ENCODE measurements around the gene PCDHA11. TPM values are rescaled to one million over a fixed set of nuclear protein-coding genes. Genes with fewer than 3 reads are reported as not detected.

The PCDHA11 gene
- total and polyA plus RNA-seq, 10 of the 15 experiments (the other 5 are each of a cell fraction or from before 2014, with no cell fraction given): 0.06 TPM; not detected in 9

DNA sequence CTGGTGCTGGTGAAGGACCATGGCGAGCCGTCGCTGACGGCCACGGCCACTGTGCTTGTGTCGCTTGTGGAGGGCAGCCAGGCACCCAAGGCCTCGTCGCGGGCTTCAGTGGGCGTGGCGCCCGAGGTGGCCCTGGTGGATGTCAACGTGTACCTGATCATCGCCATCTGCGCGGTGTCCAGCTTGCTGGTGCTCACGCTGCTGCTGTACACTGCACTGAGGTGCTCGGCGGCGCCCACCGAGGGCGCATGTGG, 10.8 kb upstream of the PCDHA11 start:
- ChIA-PET RAD21 (ENCODE audit: unreplicated experiment) (no interaction called here), SMC1A (ENCODE audit: uncharacterized antibody, unreplicated experiment) (no interaction called here), CTCF (no interaction called here), POLR2A (no interaction called here)
- Histone ChIP-seq H3K4me3 (no peak overlapping the region), H3K9me3 (replicated peaks; ENCODE audit: control insufficient read depth, insufficient read depth, low read length) (no peaks in the 10 kb centered on the region; the same call in 2 of the 3 replicates), H2AFZ (ENCODE audit: control insufficient read depth, low read depth, low read length) (no peak overlapping the region), H3K4me1 (ENCODE audit: control insufficient read depth, insufficient read depth, low read length) (no peaks in the 10 kb centered on the region), H3K9ac (ENCODE audit: control insufficient read depth, insufficient read depth, low read length) (no peak overlapping the region), H3K27me3 (replicated peaks in 1 of 2; ENCODE audit: control insufficient read depth in 2 of 2, insufficient read depth in 2 of 2, low read length in 1 of 2) (no peaks in the 10 kb centered on the region), H3K4me2 (ENCODE audit: control insufficient read depth, insufficient read depth) (no peak overlapping the region), H3K27ac (ENCODE audit: control insufficient read depth, insufficient read depth) (no peak overlapping the region), H3K36me3 (ENCODE audit: control insufficient read depth in 2 of 2, insufficient read depth in 2 of 2, low read length in 1 of 2) (no peaks in the 10 kb centered on the region), H3K79me2 (ENCODE audit: control insufficient read depth, insufficient read depth, low read length) (no peaks in the 10 kb centered on the region), H4K20me1 (ENCODE audit: control insufficient read depth, insufficient read depth) (no peaks in the 10 kb centered on the region)
- WGBS (ENCODE audit: insufficient coverage, insufficient replicate concordance, low lambda C conversion rate, missing lambda C conversion rate): 82% methylated on average over 18 of the region's 22 CpGs
- in situ Hi-C loops (cut with MboI): no loop called here
- no peak for FAIRE-seq
- TF ChIP-seq NRF1 (conservative IDR thresholded peaks at IDR 0.05; ENCODE audit: low read depth, low read length): no peak
- no peak for TF ChIP-seq MXI1 (IDR thresholded peaks at IDR 0.05; ENCODE audit: low read depth, low read length)
- TF ChIP-seq, protein P1, sequence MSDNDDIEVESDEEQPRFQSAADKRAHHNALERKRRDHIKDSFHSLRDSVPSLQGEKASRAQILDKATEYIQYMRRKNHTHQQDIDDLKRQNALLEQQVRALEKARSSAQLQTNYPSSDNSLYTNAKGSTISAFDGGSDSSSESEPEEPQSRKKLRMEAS (IDR thresholded peaks at IDR 0.05; ENCODE audit: low read depth, low read length): no peak
- TF ChIP-seq PAX8 (IDR thresholded peaks at IDR 0.05): no peak
- no peak for TF ChIP-seq HDGF (IDR thresholded peaks at IDR 0.05)
- no peak for TF ChIP-seq YBX1 (IDR thresholded peaks at IDR 0.05)
- no peak for TF ChIP-seq RELA (IDR thresholded peaks at IDR 0.05; ENCODE audit: borderline replicate concordance, partially characterized antibody)
- no peak for TF ChIP-seq RCOR1 (conservative IDR thresholded peaks at IDR 0.05; ENCODE audit: low read depth, low read length)
- no peak for TF ChIP-seq SREBF1 (IDR thresholded peaks at IDR 0.05; ENCODE audit: low read length)
- TF ChIP-seq HDAC2 (IDR thresholded peaks at IDR 0.05): no peak
- no peak for TF ChIP-seq SMARCA5 (IDR thresholded peaks at IDR 0.05)
- TF ChIP-seq BACH1 (IDR thresholded peaks at IDR 0.05; ENCODE audit: borderline replicate concordance): no peak
- no peak for TF ChIP-seq CBFB (IDR thresholded peaks at IDR 0.05; ENCODE audit: low read depth)
- no peak for TF ChIP-seq CBX5 (IDR thresholded peaks at IDR 0.05; ENCODE audit: low read depth)
- TF ChIP-seq, protein P2, sequence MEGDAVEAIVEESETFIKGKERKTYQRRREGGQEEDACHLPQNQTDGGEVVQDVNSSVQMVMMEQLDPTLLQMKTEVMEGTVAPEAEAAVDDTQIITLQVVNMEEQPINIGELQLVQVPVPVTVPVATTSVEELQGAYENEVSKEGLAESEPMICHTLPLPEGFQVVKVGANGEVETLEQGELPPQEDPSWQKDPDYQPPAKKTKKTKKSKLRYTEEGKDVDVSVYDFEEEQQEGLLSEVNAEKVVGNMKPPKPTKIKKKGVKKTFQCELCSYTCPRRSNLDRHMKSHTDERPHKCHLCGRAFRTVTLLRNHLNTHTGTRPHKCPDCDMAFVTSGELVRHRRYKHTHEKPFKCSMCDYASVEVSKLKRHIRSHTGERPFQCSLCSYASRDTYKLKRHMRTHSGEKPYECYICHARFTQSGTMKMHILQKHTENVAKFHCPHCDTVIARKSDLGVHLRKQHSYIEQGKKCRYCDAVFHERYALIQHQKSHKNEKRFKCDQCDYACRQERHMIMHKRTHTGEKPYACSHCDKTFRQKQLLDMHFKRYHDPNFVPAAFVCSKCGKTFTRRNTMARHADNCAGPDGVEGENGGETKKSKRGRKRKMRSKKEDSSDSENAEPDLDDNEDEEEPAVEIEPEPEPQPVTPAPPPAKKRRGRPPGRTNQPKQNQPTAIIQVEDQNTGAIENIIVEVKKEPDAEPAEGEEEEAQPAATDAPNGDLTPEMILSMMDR (IDR thresholded peaks at IDR 0.05 in 2 of 3, conservative IDR thresholded peaks at IDR 0.05 in 1 of 3; ENCODE audit: control insufficient read depth in 2 of 3, extremely low read depth in 1 of 3, insufficient read depth in 1 of 3, low read depth in 3 of 3, low read length in 3 of 3): no peak
- TF ChIP-seq DPF2 (IDR thresholded peaks at IDR 0.05): no peak
- no peak for TF ChIP-seq TARDBP (IDR thresholded peaks at IDR 0.05; ENCODE audit: borderline replicate concordance)
- no TSS peak for BruUV-seq (replicated peaks)
- ATAC-seq: no peak
- no peak for DNase-seq (ENCODE audit: low read depth, low spot score)
- intact Hi-C loops (cut with micrococcal nuclease; ENCODE audit: unreplicated experiment): no loop called here

All from GM12878 (cell line).